K562 (cell line): ENCODE results near the gene ARHGAP15. TPM values are rescaled to one million over a fixed set of nuclear protein-coding genes. Genes with fewer than 3 reads are reported as not detected.

Experiments
- ATAC-seq: fragments of 200-7000 bp; cut with Tn5 transposase; 3 replicates; pipeline ENCODE4 v1.9.1; 2020; ENCODE audit warnings: moderate library complexity
- BruUV-seq: library from RNA; stranded (reverse); fragments of 400-500 nt; replicated peaks from 2 replicates; lab custom pipeline; 2021; lab: Mats Ljungman, UMichigan
- CTCF ChIA-PET: fragments of 300-600 bp; formaldehyde crosslinking; extraction: SDS; loops from one replicate; lab custom pipeline; 2021; ENCODE audit warnings: low intra/inter-chr PET ratio; lab: Yijun Ruan, JAX
- POLR2A ChIA-PET: fragments of 300-600, 350-650 bp; sonication (Branson Sonifier 250); formaldehyde crosslinking; extraction: SDS; loops from one replicate; lab custom pipeline; 2021; ENCODE audit warnings: antibody characterized with exemption, inconsistent platforms; lab: Yijun Ruan, JAX
- DNase-seq, 4 experiments: peaks; one replicate each; pipeline versions ENCODE4 v3.0.0 to v3.0.0-alpha.2; 2011 to 2018; ENCODE audit warnings: low spot score in 3 of 4, mixed read lengths in 3 of 4; ENCODE audit errors: extremely low read depth in 1 of 4
- FAIRE-seq: peaks from 2 replicates; lab custom pipeline; 2011; peaks lifted over from hg19 to GRCh38; lab: Jason Lieb, UNC
- H2AFZ ChIP-seq: 2 replicates; pipeline ENCODE4 v1.6.0; 2011; ENCODE audit warnings: low read depth, low read length, control low read depth, inconsistent platforms
- H3K27ac ChIP-seq: fragments of 200-600 bp; 3 replicates; pipeline ENCODE4 v1.8.0; 2011; ENCODE audit warnings: low read depth, mild to moderate bottlenecking, control low read depth, inconsistent platforms, low read length, moderate library complexity, mixed read lengths; ENCODE audit errors: extremely low read depth
- H3K27me3 ChIP-seq, 2 experiments: fragments of 300-600 bp in 1 of 2; 2 replicates in 1 of 2; 3 replicates in 1 of 2; pipeline versions ENCODE4 v1.6.0 to v1.8.0; 2011; ENCODE audit warnings: inconsistent platforms in 2 of 2, low read length in 2 of 2, mild to moderate bottlenecking in 1 of 2, mixed read lengths in 1 of 2, moderate library complexity in 1 of 2; ENCODE audit not compliant: control insufficient read depth in 2 of 2, insufficient read depth in 2 of 2
- H3K36me3 ChIP-seq: fragments of 300-600 bp; 3 replicates; pipeline ENCODE4 v1.8.0; 2011; ENCODE audit warnings: mild to moderate bottlenecking, low read length, inconsistent platforms; ENCODE audit not compliant: control insufficient read depth, insufficient read depth
- H3K4me1 ChIP-seq, 2 experiments: fragments of 200-600 bp in 1 of 2; replicated peaks in 1 of 2; 2 replicates in 1 of 2; 3 replicates in 1 of 2; pipeline versions ENCODE4 v1.5.1 to v1.8.0; 2011; ENCODE audit warnings: inconsistent platforms in 2 of 2, low read length in 2 of 2, mild to moderate bottlenecking in 1 of 2, mixed read lengths in 1 of 2, moderate library complexity in 1 of 2; ENCODE audit not compliant: control insufficient read depth in 2 of 2, insufficient read depth in 2 of 2
- H3K4me2 ChIP-seq: 2 replicates; pipeline ENCODE4 v1.6.1; 2011; ENCODE audit warnings: low read length, control low read depth, inconsistent platforms, mixed read lengths; ENCODE audit not compliant: insufficient read depth
- H3K4me3 ChIP-seq: fragments of 200-600 bp; sonication (generic), shearing (Covaris generic); 2 replicates; pipeline ENCODE4 v1.5.1; 2016; ENCODE audit warnings: control low read depth, inconsistent platforms
- H3K79me2 ChIP-seq: fragments of 200-600 bp; 3 replicates; pipeline ENCODE4 v1.8.0; 2011; ENCODE audit warnings: low read length, inconsistent platforms; ENCODE audit not compliant: control insufficient read depth, insufficient read depth
- H3K9ac ChIP-seq, 2 experiments: 2 replicates each; pipeline versions ENCODE4 v1.6.0 to v1.6.1; 2011; ENCODE audit warnings: low read depth in 2 of 2, low read length in 2 of 2, control low read depth in 1 of 2, inconsistent platforms in 1 of 2, mild to moderate bottlenecking in 1 of 2, mixed read lengths in 1 of 2; ENCODE audit not compliant: insufficient read depth in 1 of 2
- H3K9me1 ChIP-seq: one replicate; pipeline ENCODE4 v1.6.0; 2011; ENCODE audit warnings: inconsistent platforms, mild to moderate bottlenecking, low read length, moderate library complexity; ENCODE audit not compliant: control insufficient read depth, insufficient read depth
- H3K9me3 ChIP-seq: replicated peaks from 2 replicates; pipeline ENCODE4 v1.5.1; 2011; ENCODE audit warnings: low read depth, low read length, inconsistent platforms; ENCODE audit not compliant: control insufficient read depth, insufficient read depth
- H4K20me1 ChIP-seq: replicated peaks from 2 replicates; pipeline ENCODE4 v1.6.1; 2011; ENCODE audit warnings: low read length, inconsistent platforms, mixed read lengths; ENCODE audit not compliant: control insufficient read depth, insufficient read depth
- C11orf30 ChIP-seq: fragments of 450-650 bp; IDR thresholded peaks from 2 replicates; pipeline ENCODE4 v1.6.1; 2016; ENCODE audit warnings: low read depth, mild to moderate bottlenecking
- CXXC5 ChIP-seq: fragments of 250-450 bp; sonication (Bioruptor Pico); IDR thresholded peaks from 2 replicates; pipeline ENCODE4 v1.8.0; 2022; ENCODE audit warnings: inconsistent platforms, mild to moderate bottlenecking, moderate library complexity
- HDAC3 ChIP-seq: fragments of 450-650 bp; IDR thresholded peaks from 2 replicates; pipeline ENCODE4 v1.6.1; 2018; ENCODE audit warnings: borderline replicate concordance, mild to moderate bottlenecking, moderate library complexity; ENCODE audit not compliant: partially characterized antibody
- MAFF ChIP-seq: IDR thresholded peaks from 2 replicates; pipeline ENCODE4 v1.6.1; 2012; ENCODE audit warnings: low read length, improper control_type of control experiment
- MAFG ChIP-seq: fragments of 450-650 bp; conservative IDR thresholded peaks from 2 replicates; pipeline ENCODE4 v1.6.1; 2016; ENCODE audit warnings: missing genetic modification characterization, missing compliant biosample characterization
- MAFK ChIP-seq: IDR thresholded peaks from 2 replicates; pipeline ENCODE4 v1.6.1; 2011; ENCODE audit warnings: low read length, improper control_type of control experiment
- MEIS2 ChIP-seq: fragments of 450-650 bp; IDR thresholded peaks from 2 replicates; pipeline ENCODE4 v1.6.1; 2014; ENCODE audit warnings: mild to moderate bottlenecking; ENCODE audit not compliant: partially characterized antibody
- PHB2 ChIP-seq: fragments of 450-650 bp; IDR thresholded peaks from 2 replicates; pipeline ENCODE4 v1.6.1; 2017; ENCODE audit warnings: low read depth
- ZNF316 ChIP-seq: fragments of 450-650 bp; IDR thresholded peaks from 2 replicates; pipeline ENCODE4 v1.6.1; 2016
- WGBS: fragments of 100-300 bp; shearing (Covaris generic); methylation state at CpG from one replicate; pipeline ENCODE4 v1.1.6; 2016; ENCODE audit warnings: low coverage, mixed read lengths; ENCODE audit not compliant: insufficient coverage; ENCODE audit errors: missing lambda C conversion rate; 5-methylcytosine and 5-hydroxymethylcytosine counted together
- in situ Hi-C: fragments of 300-500 bp; cut with MboI; formaldehyde crosslinking; loops from 4 replicates; pipeline ENCODE4 v1.15.0; 2018; ENCODE audit warnings: inconsistent platforms, mixed read lengths
- intact Hi-C: fragments of 100-400 bp; cut with micrococcal nuclease; formaldehyde crosslinking; loops from 2 replicates; pipeline ENCODE4 v1.14.2; 2022
- polyA plus RNA-seq, 8 experiments: library from polyadenylated mRNA; depleted of rRNA in 4 of 8; stranded (reverse) in 5 of 8; unstranded in 3 of 8; fragments of >200 nt; fragmentation: Nextera tagmentation in 2 of 8; fragmentation: Illumina TruSeq in 1 of 8; extraction: Ambion mirVana in 2 of 8; extraction: Trizol in 1 of 8; gene quantifications; 2 replicates each; pipeline versions ENCODE4 v1.2.1 to v1.2.3, GENCODE V29; 2011 to 2014; ENCODE audit warnings: inconsistent platforms in 1 of 8, missing spikeins in 1 of 8
- small RNA-seq: library from RNA; depleted of rRNA; stranded (forward); fragments of <200 nt; gene quantifications from one replicate; pipeline ENCODE3, GENCODE V24; 2014
- total RNA-seq, 7 experiments: library from RNA; depleted of rRNA in 6 of 7; stranded (reverse); fragments of >200 nt in 6 of 7; fragmentation: Illumina TruSeq in 2 of 7; extraction: Trizol in 2 of 7; gene quantifications; 2 replicates each; pipeline versions ENCODE4 v1.2.1 to v1.2.3, GENCODE V29; 2011 to 2021; ENCODE audit warnings: low replicate concordance in 1 of 7

The ARHGAP15 gene
- total and polyA plus RNA-seq, 9 of the 15 experiments (the other 6 are each of a cell fraction or from before 2014, with no cell fraction given), result 1.5 to 17.9 (median 7.9) TPM

- Histone ChIP-seq H3K9me3 (no peaks in the 10 kb centered on the region), H3K4me3 (no peak overlapping the region), H3K79me2 (no peaks in the 10 kb centered on the region), H3K27ac (no peak overlapping the region), H3K27me3 (no peaks in the 10 kb centered on the region), H2AFZ (no peak overlapping the region), H3K36me3 (no peaks in the 10 kb centered on the region), H3K9me1 (no peaks in the 10 kb centered on the region), H4K20me1 (no peaks in the 10 kb centered on the region), H3K4me1 (no peaks in the 10 kb centered on the region), H3K9ac (no peak overlapping the region), H3K4me2 (no peak overlapping the region)
- ATAC-seq (no peak), DNase-seq (no peak), FAIRE-seq (peak; percentile 70)
- POLR2A ChIA-PET, result interaction anchor here (0.7 kb wide), 2 partner anchors 56 to 536 kb away, joined by 3 read pairs; no protein-coding TSS in a partner anchor
- no peak for TF ChIP-seq CXXC5 (CRISPR knock-in tag)
- no peak for TF ChIP-seq PHB2
- TF ChIP-seq C11orf30, result peak; percentile 84
- TF ChIP-seq MAFF, result peak; percentile 77
- no peak for TF ChIP-seq HDAC3
- TF ChIP-seq MEIS2, result peak; percentile 15
- TF ChIP-seq MAFK, result peak; percentile 86
- TF ChIP-seq MAFG (tag), result peak; percentile 75
- TF ChIP-seq ZNF316, result peak; percentile 86
- CTCF ChIA-PET, result no interaction called here
- intact Hi-C loops, result no loop called here
- 0% methylated on average over 3 of the region's 3 CpGs for WGBS
- in situ Hi-C loops, result no loop called here
- no TSS peak for BruUV-seq
These were observed 687.7 kb downstream of the ARHGAP15 start for GRCh38 chr2:143816916-143817315.

Small RNA genes within 50 kb of the gene (small RNA-seq; reads per million reads assigned to genes)
- not detected for gene MTND4LP12
